ENCODE data around the gene PICALM.

Gene PICALM

DNA sequence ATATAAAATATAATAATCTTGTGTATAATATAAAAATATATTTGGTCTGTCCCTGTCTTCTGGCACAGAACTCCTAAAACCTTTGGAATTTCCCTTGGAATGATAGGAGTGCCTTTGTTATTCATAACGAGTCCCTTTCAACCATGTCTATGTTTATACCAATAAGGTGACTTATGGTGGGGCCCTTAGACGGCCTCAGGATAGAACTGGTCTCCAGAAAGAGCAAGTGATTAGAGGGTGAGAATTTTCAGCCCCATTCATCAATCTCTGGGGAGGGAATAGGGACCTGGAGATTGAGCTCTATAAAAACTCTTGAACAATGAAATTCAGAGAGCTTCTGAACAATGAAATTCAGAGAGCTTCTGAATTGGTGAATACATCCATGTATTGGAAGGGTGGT, 18.4 kb upstream of the PICALM start:
- DNase-seq (ENCODE audit: low read depth in 4 of 4, low spot score in 1 of 4), result no peak

DNA sequence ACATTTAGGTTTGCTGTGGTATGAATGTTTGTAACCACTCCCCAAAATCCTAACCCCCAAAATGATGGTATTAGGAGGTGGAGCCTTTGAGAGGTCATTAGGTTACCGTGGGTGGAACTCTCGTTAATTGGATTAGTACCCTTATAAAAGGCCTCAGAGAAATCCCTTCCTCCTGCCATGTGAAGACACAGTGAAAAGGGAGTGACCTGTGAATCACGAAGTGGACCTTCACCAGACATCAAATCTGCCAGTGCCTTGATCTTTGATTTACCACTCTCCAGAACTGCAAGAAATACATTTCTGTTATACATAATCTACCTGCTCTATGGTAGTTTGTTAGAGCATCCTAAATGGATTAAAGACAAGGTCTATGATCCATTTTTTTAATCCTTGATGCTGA, 12.6 kb upstream of the PICALM start:
- no peak for DNase-seq (ENCODE audit: low read depth in 4 of 4, low spot score in 1 of 4)

DNA sequence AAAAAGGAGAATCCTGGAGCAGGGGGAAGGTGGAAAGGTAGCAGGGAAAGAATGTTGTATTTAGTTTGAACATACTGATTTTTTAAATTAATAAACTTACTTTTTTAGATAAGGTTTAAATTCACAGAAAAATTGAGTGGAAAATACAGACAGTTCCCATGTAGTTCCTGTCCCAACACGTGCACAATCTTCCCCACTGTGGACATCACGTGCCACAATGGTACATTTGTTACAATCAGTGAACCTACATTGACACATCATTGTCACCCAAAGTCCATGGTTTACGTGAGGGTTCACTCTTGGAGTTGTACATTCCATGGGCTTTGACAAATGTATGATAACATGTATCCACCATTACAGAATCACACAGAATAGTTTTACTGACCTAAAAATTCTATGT, 10.5 kb upstream of the PICALM start:
- no peak for DNase-seq (ENCODE audit: low read depth in 4 of 4, low spot score in 1 of 4)

DNA sequence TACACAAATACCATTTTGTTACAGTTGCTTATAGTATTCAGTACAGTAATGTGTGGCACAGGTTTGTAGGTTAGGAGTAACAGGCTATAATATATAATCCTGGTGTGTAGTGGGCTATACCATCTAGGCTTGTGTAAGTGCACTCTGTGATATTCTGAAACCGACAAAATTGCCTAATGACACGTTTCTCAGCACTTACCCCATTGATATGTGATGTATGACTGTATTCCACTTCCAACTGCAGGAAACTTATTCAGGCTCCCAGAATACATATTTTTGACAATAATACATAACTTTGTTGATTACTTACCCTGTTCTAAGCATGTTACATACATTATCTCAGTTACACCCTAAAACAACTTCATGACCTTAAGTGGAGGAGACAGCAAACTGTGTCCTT, 5.1 kb upstream of the PICALM start:
- no peak for DNase-seq (ENCODE audit: low read depth in 4 of 4, low spot score in 1 of 4)

DNA sequence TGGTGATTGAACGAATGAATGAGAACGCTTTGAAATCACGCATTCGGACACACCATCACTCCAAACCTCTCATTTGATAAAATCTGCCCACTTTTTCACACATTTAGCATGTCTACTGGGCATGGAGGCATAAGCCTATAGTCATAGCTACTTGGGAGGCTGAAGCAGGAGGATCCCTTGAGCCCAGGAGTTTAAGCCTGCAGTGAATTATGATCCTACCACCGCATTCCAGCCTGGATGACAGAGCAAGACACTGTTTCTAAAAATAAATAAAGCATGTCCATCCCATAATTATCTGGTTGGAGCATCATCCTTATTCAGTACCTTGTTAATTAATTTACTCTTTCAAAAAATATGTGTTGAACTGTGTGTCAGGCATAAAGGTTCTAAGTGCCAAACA, 3.3 kb upstream of the PICALM start:
- DNase-seq (ENCODE audit: low read depth in 4 of 4, low spot score in 1 of 4), result no peak

DNA sequence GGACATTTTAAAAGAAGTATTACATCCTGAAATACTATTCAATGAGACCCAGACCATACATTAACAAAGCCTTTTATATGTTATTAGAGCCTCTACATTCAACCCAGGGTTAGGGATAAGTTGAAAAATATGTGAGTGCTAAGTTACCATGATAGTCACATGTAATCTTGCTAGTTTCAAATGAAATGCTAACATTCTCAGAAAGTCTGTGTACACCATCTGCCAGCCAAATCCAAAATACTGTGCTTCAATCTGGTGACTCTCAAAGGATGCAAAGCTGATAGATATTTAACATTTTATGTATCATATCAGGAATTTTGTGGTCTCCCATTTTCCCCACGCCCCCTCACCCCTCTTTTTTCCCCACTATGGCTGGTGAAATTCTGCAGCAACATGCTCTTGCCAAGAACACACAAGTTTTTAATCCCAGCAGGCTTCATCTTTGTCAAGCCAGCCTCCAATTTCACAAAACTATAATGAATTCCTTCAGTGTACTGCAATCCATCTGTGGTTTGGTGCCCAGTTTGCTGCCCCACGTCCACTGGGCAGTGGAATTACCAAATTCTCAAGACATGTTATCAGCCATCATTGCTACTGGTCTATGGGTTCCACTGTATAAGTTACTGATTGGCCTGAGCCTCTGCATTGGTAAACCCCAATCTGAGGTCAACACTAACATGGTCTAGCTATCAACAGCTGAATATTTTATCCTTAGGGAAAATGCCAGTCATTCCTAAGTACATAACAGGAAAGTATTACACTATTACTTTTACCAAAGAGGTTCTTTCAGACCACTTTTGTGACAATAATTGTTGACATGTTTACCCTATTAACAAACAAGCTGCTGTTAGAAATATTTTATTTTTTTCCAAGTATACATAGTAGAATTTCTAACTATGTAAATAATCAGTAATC, 1.5 kb upstream of the PICALM start:
- no peak for DNase-seq (ENCODE audit: low read depth in 4 of 4, low spot score in 1 of 4)

DNA sequence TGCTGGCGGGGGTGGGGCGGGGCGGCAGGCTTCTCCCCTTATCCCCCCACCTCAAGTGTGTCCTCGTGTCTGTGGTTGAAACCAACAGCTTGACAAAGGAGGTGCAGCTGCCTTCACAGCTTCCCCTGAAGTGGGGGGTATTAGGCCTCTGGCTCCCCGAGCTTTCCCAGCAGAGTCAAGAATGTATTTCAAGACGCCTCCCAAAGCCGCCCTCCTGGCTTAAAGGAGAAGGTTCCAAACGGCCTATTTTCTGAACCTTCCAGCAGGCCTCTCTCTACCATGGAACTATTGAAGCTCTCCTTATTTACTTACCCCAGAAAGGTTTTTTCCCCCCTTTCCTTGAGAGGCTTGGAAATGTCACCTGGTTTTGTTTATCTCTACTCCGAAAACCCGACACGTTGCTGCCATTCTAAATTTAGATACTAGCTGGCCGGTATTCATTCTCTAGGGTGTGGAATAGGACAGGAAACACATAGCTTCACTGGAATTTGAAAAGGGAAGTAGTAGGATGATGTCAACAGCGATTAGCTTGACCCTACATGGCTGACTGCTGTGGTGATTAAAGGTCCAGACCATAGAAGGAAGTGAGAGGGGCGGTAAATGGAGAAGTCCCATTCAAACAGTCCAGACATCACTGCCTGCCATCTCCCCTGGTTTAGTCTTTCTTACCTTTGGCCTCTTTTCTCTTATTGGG, 671 bp upstream of the PICALM start:
- no peak for DNase-seq (ENCODE audit: low read depth in 4 of 4, low spot score in 1 of 4)

DNA sequence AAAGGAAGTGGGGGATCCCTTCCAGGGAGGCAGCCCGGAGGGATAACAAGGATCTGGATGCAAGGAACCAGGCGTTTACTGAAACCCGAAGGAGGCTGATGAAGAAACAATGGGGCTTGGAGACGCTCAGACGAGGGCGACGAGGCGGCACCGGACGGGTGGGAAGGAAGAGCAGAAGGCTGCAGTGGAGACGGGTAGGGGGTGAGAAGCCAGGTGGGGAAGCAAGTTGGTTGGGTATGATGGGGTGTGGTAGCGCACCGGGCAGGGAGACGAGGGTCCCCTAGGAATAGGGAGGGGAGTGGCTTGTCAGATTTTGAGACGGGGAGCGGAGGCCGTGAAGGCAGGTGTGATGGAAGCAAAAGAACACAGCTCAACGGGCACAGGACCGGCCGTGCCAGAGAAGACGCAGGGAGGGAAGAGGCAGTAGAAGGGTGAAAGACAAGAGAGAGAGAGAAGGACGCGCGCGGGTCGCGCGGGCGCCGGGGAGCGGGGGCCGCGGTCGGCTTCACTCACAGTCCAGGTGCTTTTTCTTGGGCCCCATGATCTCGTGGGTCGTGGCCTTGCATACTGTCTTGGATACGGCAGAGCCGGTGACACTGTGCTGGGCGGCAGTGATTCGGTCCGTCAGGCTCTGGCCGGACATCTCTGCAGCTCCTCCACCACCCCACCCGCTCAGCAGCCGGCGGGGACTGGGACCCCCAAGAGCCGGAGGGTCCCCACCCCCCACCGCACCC, 579 bp downstream of the PICALM start:
- DNase-seq (ENCODE audit: low read depth in 4 of 4, low spot score in 1 of 4), result peak in 1 of 4 experiments; percentile 12

DNA sequence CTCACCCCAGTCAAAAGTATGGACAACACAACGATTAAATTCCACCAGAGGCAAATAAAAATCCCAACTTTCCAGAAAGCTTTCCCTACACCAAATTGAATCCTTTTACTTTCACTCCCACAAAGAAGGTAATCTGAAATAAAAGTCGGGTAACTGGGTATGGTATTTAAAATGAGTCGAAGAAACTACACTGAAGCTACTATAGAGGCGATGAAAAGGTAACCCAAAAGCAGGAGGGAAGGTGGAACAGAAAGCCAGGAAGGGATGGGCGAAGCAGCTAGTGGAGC, 1.1 kb downstream of the PICALM start:
- DNase-seq (ENCODE audit: low read depth in 4 of 4, low spot score in 1 of 4), result no peak

DNA sequence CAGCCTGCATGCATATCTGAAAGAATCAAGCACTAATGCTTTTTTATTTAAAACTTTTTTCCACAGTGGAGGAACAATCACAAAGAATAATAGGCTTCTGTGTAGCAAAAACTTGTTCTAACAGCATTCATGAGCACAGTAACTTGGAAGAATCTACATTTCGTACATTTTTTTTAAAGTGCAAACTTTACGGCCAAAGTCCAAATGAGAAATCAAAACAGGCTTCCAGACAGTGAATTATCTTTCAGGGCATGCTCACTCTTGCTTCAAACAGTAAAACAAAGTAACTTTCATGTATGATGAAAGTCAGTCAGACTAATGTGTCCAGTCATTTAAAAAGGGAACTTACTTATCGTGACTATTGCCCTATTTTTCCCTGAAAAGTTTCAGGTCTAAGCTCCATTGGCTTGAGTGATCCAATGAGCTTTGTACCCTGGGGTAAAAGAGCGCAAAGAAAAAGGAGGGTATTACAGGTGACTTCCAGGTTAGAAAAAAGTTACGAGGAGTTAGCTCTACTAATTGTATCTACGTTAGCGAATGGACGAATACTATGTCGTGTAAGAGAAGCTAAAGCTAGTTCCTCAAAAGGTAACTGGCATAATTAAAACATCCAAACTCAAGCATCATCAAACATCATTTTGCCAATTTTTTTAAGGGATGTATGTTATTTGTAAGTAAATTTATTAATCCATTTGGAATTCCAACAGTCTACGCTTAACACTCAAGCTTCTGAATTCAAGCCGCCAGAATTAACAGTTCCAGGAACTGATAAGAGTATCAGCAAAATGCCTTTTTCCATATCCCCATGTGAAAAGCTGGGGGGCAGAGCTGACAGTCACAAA, 1.7 kb downstream of the PICALM start:
- no peak for DNase-seq (ENCODE audit: low read depth in 4 of 4, low spot score in 1 of 4)

DNA sequence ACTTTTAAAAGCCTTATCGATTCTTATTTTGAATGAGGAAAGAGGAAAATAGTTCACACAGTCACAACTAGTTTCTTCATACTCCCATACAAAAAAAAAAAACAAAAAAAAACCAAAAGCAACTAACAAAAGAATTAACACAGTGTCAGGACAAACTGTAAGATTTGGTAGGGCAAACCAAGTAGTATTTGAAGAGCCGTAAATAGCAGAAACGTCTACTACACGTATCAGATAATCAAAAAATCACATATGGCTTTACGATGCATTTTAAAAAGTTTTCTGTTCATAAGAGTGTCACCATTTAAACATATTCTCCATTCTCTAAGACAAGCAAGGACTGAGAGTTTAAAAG, 2.3 kb downstream of the PICALM start:
- no peak for DNase-seq (ENCODE audit: low read depth in 4 of 4, low spot score in 1 of 4)

DNA sequence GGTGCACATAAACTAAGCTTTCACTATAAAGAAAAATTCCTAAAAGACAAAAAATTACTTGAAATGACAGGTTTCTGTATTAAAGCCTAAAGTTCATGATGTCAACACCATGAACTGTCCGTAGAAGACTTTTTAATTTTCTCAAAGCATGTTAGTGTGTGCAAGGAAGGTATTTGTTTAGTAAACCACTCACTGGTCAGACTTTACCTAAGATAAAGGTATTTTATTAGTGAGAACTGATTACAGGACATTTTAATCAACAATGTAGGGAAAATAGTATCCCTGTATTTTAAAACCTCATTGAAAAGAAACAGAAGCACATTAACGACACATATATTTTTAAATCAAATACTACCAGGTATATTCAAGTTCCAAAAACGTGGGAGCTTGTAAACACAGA, 2.9 kb downstream of the PICALM start:
- no peak for DNase-seq (ENCODE audit: low read depth in 4 of 4, low spot score in 1 of 4)

DNA sequence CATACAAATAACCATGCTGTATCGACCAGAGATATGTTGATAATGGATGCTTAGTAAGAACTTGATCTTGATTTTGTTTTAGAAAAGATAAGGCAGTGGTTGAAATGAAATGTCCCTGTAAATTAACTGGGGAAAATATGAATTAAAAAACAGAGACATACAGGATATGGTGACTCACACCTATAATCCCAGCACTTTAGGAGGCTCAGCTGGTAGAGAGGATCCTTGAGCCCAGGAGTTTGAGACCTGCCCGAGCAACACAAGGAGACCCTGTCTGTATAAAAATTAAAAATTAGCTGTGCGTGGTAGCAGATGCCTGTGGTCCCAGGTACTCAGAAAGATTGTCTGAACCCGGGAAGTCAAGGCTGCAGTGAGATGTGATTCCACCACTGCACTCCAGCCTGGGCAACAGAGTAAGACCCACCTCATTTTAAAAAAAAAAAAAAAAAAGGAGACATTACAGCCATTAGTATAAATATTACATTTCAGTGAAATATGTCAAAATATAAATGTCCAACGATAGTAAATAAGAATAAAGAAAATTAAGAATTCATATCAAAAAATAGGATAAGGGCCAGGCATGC, 4.6 kb downstream of the PICALM start:
- no peak for DNase-seq (ENCODE audit: low read depth in 4 of 4, low spot score in 1 of 4)

DNA sequence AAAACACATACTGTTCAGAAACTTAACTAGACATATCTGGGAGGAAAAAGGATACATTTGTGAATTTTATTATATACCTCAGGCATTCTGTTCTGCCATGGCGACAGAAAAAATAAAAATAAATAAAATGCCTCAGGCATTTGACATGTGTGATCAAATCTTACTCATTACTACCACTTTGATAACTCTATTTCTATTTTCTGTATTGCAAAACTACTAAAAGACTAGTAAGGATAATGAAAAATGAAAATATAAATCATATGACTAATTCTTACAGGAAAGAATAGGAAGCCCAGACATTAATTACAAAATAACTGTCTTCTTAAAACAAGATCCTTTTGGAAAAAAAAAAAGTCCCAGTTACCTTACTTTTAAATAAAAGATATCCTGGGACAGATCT, 5.3 kb downstream of the PICALM start:
- no peak for DNase-seq (ENCODE audit: low read depth in 4 of 4, low spot score in 1 of 4)

DNA sequence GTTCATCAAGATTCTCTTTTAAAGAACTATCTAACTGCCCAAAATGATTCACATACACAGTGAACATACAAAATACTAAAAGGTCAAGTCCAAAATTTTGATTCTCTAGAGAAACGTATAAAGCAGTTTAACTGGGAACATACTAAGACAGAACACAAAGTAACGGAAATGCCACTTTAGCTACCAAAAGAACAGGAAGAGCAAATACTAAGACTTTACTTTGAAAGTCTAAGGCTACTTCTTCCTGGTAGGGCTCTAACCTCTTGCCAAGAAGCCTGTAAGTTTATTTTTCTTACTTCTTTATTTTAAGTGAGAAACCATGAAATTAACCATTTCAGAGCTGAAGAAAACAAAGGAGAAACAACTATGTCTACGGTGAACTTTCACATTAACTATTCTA, 6.2 kb downstream of the PICALM start:
- DNase-seq (ENCODE audit: low read depth in 4 of 4, low spot score in 1 of 4), result no peak

DNA sequence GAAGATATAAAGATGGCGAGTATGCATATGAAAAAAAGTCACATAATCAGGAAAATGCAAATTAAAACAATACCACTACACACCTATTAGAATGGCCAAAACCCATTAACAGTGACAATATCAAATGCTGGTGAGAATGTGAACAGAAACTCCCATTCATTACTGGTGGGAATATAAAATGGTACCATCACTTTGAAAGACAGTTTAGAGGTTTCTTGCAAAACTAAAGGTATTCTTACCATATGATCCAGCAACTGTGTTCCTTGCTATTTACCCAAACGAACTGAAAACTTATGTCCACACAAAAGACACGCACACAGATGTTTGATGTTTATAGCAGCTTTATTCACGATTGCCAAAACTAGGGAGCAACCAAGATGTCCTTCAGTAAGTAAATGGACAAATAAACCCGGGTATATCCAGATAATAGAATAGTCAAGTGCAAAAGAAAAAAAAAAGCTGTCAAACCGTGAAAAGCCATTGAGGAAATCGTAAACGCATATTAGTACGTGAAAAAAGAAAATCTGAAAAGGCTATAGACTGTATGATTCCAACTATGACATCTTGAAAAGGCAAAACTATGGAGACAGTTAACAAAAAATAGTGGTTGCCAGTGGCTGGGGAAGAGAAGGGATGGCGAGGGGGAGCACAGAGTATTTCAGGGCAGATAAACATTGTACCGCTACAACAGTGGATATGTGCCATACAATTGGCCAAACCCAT, 7.2 kb downstream of the PICALM start:
- no peak for DNase-seq (ENCODE audit: low read depth in 4 of 4, low spot score in 1 of 4)

DNA sequence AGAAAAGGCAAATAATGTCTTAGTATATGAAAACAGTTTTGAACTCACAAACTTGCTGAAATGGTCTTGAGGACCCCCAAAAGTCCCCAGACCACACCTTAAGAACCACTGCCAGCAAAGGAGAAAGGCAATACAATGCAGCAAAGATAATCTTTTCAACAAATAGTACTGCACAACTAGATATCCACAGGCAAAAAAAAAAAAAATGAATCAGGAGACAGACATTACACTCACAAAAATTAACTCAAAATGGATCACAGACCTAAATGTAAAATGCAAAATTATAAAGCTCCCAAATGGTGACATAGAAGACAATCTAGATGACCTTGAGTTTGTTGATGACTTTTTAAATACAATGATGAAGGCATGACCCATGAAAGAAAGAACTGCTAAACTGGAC, 8.3 kb downstream of the PICALM start:
- no peak for DNase-seq (ENCODE audit: low read depth in 4 of 4, low spot score in 1 of 4)

DNA sequence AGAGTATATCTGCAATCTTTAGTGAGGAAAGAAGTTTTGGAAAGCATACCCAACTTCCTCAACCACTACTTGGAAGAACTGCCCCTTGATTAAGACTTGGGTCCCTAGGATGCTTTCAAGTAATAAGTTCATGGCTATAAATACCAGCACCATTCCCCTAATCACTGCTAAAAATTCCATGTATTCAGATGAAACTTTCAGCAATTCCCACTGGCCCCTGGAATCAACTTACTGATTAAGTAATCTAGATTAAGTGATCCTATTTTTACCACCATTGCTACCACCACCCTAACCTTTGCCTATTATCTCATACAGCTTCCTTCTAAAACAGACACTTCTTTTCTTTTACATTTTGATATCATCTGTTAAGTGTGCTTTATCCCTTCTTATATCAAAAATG, 10.5 kb downstream of the PICALM start:
- DNase-seq (ENCODE audit: low read depth in 4 of 4, low spot score in 1 of 4), result no peak

DNA sequence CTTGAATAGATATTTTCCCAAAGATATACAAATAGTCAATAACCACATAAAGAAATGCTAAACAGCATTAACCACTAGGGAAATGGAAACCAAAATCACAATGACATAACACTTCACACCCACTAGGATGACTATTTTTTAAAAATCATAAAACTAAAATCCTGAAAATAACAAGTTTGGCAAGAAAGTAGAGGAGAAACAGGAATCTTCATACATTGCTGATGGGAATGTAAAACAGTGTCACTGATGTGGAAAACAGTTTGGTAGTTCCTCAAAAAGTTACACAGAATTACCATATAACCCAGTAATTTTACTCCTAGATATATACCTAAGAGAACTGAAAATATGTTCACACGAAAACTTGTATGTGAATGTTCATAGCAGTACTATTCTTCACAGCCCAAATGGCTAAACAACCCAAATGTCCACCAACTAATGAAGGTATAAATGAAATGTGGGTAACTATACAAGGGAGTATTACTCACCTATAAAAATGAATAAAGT, 12.5 kb downstream of the PICALM start:
- no peak for DNase-seq (ENCODE audit: low read depth in 4 of 4, low spot score in 1 of 4)
